Measurements from ENCODE around the gene KLHL25.
"Not testable (repeated sequence)": the region's sequence is repeated elsewhere in the genome, so short reads cannot be mapped to it uniquely, and the experiment has no call there.

The KLHL25 gene

DNA sequence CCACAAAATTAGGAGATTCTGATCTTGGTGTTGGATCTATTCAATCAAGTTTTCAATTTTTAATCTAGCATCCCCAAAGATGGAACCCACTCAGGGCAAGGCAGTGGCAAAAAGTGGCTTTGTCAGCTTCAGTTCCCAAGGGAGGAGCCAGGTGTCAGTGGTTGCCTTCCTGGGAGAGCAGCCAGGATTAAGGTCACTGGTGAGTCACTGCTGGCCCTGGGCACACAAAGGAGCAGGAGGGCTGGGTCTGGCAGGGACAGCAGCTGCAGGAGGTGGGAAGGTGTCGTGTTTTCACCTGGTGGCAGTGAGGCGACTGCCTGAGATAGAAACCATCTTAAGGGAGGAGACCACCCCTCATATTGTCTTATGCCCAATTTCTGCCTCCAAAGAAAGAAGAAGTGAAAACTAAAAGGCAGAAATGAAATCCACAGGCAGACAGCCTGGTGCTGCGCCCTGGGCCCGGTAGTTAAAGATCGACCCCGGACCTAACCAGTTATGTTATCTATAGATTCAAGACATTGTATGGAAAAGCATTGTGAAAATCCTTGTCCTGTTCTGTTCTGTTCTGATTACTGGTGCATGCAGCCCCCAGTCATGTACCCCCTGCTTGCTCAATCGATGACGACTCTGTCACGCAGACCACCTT lies 5.9 kb upstream of the KLHL25 start:
- DNase-seq = no peak

DNA sequence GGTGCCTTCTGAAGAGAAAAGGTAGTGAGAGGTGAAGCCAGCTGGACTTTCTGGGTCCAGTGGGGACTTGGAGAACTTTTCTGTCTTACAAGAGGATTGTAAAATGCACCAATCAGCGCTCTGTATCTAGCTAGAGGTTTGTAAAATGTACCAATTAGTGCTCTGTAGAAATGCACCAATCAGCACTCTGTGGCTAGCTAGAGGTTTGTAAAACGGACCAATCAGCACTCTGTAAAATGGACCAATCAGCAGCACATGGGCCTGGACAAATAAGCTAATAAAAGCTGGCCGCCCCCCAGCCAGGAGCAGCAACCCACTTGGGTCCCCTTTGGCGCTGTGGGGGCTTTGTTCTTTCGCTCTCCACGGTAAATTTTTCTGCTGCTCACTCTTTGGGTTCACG lies 1.6 kb upstream of the KLHL25 start:
- DNase-seq = not testable (repeated sequence)

DNA sequence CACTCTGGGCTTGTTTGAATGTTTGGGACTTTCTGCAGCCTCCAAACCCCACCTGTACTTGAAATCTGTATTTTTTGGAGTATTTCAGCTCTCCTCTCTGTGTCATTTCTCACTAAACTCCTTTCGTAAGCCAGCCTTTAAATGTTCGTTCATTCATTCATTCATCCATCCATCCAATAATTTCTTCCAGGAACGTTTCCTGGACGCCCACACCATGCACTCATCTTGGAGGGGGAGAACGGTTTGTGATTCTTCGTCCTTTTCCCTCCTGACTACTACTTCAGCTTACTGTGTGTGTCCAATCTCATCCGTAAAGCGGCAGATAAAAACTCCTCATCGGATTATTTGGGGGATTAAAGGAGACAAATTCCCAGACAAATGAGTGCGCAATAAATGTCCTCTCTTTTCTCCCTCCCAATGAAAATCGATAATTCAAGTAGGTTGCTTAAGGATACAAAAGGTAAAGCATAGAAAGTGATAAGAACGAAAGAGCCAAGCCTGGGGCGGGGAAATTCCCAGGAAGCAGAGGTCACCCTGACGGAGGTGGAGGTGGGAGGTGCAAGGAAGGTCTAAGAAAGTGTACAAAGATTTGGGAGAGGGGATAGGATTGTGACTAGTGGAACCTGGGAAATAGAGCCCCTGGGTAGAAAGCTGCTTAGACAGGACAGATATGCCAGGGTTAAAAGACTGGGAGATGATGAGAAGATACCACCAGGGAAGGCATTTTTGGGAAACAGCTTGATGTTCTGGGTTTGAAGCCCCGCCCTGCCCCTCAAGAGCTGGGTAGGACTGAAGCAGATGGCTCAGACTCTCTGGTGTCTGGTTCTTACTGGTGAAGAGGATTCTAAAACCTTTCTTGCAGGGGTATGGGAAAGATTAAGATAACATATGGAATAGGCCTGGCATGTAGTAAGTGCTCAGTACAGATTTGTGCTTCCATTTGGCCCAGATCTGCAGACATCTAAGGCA lies 896 bp upstream of the KLHL25 start:
- DNase-seq = no peak

GRCh38 chr15:85793641-85794597 lies 806 bp downstream of the KLHL25 start:
- DNase-seq = peak; percentile 29

DNA sequence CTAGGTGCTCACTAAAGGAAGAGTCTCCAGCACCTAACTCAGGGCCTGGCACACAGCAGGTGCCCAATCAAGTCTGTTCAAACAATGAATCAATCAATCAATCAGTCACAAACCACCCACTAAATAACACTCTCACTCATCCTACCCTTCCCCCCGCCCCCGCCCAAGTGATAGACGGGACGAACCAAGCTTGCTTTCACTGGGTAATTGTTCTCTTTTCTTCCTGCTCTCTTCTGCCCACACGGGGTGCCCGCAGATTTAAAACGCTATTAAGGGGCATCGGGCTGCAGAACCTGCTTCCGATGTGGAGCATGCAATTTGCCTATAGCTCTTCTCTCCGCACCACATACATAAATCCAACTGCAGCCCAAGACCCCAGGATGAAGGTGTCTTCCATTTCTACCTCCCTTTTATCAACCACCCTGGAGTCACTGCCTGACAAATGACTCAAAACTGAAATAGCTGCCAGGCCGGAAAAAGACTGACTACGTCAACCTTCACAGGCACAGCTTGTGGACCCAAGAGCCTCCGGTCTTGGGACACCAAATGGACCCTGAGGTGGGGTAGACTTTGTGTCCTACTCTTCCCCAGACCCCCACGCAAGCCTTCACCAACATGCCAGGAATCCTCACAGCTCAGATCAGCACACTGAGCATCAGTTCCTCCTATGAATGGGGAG lies 1.7 kb downstream of the KLHL25 start:
- DNase-seq = peak; percentile 40

- no peak for DNase-seq
These were observed 2.5 kb downstream of the KLHL25 start for GRCh38 chr15:85792102-85792731.

- DNase-seq = no peak
These were observed 5.2 kb downstream of the KLHL25 start for GRCh38 chr15:85789496-85789875.

- DNase-seq = no peak
These were observed 5.8 kb downstream of the KLHL25 start for GRCh38 chr15:85788771-85789495.

- DNase-seq = no peak
These were observed 8.0 kb downstream of the KLHL25 start for GRCh38 chr15:85786781-85787114.

DNA sequence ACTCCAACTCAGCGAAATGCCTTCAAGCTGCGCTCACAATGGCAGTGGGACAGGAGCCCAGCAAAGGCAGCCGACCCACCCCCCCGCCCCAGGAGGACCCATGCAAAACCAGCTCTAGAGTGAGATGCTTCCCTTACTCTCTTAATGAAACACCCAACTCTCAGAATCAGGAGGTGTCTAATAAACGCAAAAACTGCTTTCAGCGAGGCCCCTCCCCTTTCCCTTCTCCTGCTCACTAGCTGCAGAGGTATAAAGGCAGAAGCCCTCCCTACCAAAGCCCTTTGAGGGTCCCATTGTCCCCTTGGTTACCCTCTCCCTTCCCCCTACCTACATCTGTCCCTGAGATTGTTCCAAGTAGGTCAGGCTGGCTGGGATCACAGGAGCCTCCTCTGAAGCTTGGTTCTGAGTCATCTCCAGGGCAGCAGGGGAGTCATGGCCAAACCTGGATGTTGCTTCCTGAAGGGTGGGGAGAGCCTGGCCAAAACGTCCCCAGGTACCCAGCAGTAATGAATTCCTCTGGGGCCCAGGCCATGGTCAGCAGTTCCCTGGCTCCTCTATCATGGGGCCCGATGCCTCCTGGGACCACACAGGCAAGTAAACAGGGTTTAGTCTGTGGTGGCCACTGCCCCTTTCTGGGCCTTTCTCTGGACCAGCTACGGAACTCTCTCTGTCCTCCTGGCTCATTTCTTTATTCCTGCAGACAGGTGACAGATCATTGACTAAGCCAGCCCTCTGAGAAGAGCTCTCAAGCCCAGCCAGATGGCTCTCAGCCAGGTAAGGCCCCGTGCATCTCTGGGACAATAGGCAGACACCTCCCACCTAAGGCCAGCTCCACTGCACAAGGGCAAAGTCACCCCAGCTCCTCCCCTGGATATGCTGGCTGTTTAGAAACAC lies 8.6 kb downstream of the KLHL25 start:
- DNase-seq = no peak

GRCh38 chr15:85782064-85782463 lies 12.7 kb downstream of the KLHL25 start:
- DNase-seq = no peak

GRCh38 chr15:85781099-85781498 lies 13.6 kb downstream of the KLHL25 start:
- DNase-seq = no peak

DNA sequence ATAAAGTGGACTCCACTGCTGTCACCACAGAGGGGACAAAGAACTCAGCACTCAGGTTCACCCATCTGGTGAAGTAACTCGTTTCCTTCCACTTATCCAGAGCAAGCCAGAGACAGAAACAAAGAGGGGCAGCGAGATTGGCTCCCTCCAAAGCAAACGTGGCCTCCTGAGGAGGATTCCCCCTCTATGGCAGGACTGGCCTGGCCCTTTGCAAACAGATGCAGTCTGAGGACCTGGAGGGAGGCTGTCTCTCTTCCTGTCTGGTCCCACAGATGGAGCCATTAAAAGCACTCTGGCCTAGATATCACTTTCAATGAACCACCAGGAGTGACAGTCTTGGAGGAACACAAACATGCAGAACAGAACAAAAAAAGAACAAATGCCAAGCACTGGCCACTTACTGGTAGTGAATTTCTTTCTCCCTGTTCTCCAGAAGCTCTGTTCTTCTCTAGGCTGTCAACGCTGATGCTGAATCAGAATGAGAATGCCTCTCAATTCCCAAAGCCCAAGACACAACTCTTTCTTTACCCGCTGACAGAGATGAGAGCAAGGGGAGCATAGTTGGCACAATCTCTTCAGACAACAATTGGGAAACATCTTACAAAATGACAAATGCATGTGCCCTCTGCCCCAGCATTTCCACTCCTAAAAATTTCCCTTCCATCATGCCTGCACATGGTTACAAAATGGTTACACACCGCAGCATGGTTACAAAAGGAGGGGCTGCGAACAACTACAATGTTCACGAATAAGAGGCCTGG lies 14.3 kb downstream of the KLHL25 start:
- no peak for DNase-seq

GRCh38 chr15:85779249-85779648 lies 15.5 kb downstream of the KLHL25 start:
- no peak for DNase-seq

DNA sequence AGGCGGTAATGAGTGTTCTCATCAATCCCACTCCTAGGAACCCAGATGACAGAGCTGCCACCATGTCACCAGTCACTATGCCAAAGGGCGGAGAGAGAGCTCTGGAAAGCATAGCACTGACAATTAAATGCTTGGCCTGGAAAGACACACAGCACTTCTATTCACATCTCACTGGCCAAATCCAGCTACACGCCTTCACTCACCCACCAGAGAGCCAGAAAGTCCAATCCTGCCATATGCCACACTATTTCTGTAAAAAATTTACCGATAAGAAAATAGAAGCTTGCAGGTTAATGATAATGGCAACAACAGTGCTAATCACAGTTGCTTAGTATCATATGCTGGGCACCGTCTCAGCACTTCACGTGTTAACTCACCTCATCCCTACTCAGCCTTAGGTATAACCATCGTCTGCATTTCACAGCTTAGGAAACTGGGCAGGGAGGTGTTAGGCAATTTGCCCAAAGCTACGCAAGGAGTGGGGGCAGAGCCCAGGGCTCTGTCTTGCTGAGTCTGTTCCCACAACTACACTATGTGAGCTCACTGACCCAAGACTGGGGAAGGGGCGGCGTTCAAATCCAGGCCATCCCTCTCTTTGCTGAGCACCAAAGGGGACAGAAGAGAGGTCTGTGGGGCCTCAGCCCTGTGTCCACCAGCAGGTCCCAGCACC lies 16.5 kb downstream of the KLHL25 start:
- no peak for DNase-seq

GRCh38 chr15:85777250-85778106 lies 17.2 kb downstream of the KLHL25 start:
- DNase-seq = no peak

GRCh38 chr15:85773970-85774369 lies 20.8 kb downstream of the KLHL25 start:
- DNase-seq = no peak

DNA sequence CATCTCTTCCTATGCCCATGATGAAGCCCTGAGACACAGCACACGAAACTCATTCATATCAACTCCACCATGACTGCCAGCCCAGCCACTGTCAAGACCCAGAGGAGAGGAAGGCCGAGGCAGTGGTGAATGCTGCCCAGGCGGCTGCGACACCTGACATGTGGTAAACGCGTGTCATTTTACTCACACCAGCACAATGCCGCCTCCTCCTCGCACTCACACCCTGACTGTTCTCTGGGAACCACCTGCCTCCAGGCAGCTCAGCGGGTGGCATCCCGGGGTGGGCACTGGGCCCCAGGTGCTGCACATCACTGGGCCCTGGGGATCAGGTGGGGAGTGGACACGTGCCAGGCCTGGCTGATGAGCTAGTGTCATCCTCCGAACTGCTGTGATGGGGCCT lies 21.5 kb downstream of the KLHL25 start:
- DNase-seq = no peak

Measured in CD4-positive, alpha-beta T cell treated with Interleukin-17A for 1 hour (primary cell).